Cardiac fibroblast (primary cell): ENCODE data around the gene CYGB.

Experiments
- DNase-seq, 2 donors: peaks; one replicate each; pipeline versions ENCODE4 v3.0.0 to v3.0.0-alpha.2; 2010; ENCODE audit warnings: low read depth in 2 of 2
- H3K4me3 ChIP-seq, 2 donors: replicated peaks in 1 of 2; 1 replicate in 1 of 2; 2 replicates in 1 of 2; pipeline ENCODE4 v1.5.1; 2011; ENCODE audit warnings: low read depth in 2 of 2, low read length in 2 of 2, mild to moderate bottlenecking in 2 of 2, moderate library complexity in 1 of 2
- TF ChIP-seq, protein P1 (sequence below): IDR thresholded peaks from one replicate; pipeline ENCODE4 v1.5.1; 2011; ENCODE audit warnings: low read depth, mild to moderate bottlenecking, low read length, inconsistent platforms

The CYGB gene

DNA sequence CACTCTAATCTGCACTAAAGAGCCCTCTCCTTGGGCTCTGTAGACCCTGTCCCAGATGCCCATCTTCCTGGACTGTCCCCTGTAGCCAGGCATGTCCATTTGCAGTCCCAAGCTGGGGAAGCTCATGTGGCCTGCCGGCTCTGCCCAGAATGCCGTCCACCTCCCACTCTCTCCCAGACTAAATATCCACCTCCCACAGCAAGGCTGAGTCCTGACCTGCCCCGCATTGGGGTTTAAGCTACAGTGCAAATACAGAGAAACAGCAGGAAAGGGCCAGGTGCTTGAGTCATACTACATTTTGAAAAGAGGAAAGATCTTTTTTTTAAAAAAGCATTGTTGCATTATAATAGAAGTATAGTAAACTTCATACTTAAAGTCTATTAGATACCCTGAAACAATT lies 45.2 kb upstream of the CYGB start:
- TF ChIP-seq, protein P1, sequence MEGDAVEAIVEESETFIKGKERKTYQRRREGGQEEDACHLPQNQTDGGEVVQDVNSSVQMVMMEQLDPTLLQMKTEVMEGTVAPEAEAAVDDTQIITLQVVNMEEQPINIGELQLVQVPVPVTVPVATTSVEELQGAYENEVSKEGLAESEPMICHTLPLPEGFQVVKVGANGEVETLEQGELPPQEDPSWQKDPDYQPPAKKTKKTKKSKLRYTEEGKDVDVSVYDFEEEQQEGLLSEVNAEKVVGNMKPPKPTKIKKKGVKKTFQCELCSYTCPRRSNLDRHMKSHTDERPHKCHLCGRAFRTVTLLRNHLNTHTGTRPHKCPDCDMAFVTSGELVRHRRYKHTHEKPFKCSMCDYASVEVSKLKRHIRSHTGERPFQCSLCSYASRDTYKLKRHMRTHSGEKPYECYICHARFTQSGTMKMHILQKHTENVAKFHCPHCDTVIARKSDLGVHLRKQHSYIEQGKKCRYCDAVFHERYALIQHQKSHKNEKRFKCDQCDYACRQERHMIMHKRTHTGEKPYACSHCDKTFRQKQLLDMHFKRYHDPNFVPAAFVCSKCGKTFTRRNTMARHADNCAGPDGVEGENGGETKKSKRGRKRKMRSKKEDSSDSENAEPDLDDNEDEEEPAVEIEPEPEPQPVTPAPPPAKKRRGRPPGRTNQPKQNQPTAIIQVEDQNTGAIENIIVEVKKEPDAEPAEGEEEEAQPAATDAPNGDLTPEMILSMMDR: no peak
- no peak for DNase-seq
- no peak overlapping the region for H3K4me3 ChIP-seq

DNA sequence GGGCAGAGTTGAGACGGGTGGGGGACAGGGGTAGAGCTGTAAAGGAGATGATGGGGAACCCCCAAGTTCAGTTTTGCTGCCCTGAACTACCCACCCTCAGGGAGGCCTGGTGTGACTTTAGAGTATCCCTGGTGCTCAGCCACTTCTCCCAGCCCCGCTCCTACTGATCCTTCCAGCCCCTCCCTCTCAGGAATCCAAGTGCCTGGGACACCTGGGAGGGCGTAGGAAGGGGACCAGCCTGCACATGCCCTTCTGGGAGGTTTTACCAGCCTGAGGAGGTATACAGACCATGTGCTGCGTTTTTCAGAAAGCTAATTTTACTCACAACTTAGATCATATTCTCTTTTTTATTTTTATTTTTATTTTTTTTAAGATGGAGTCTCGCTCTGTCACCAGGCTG lies 44.0 kb upstream of the CYGB start:
- no peak for DNase-seq
- H3K4me3 ChIP-seq: no peak overlapping the region
- TF ChIP-seq, protein P1: no peak

DNA sequence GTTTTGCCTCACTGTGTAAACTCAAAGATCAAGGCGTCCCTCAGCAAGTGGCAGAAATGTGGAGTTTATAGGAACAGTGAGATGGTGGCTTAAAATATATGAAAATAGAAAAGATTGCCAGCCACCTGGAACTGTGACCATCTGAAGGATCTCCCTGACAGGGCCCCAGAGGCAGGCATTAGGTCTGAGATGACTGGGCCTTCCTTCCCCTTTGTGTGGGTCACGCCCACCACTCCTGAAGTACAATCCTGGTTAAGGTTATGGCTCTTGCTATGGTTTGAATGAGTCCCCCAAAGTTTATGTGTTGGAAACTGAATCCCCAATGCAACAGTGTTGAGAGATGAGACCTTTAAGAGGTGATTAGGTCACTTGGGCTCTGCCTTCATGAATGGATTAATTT lies 41.8 kb upstream of the CYGB start:
- no peak for DNase-seq
- H3K4me3 ChIP-seq: no peak overlapping the region
- TF ChIP-seq, protein P1: no peak

DNA sequence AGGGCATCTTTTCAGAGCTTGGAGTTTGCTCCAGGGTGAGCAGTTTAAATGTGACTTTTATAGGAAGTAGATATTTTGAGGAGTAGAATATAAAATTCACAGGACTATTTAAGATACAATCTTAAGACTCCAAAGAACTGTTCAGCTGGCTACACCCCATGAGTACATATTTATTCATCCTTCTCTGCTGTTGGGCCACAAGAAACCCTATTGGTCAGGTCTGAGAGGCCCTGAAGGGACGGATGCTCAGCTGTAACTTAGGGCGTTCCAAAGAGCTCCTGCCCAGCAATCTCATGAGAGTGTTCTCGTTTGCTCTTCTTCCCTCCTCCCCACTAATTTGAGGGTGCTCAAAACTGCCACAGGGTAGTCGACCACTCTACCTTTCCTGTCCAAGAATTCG lies 40.9 kb upstream of the CYGB start:
- DNase-seq: peak in 1 of 2 donors; percentile 43
- TF ChIP-seq, protein P1: no peak

DNA sequence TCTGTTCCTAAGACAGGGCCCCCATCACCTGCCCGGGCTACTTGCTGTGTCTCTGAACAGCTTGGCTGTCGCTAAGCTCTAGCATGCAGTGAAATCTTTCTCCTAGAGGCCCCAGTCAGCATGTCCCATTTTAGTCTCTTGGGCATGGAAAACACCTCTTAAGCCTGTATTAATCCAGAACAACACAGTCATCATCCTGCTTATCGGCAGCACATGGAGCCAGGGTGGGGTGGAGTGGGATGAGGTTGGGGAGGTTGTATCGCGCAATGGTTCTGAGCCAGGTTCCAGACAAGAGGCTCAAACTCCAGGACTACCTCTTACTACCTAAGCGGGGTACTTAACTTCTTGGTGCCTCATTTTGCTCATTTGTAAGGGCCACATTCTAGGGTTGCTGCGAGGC lies 40.4 kb upstream of the CYGB start:
- no peak for DNase-seq
- no peak overlapping the region for H3K4me3 ChIP-seq
- TF ChIP-seq, protein P1: no peak

More for the DNA sequence above, 40.9 kb upstream of the CYGB start:
- no peak overlapping the region for H3K4me3 ChIP-seq

DNA sequence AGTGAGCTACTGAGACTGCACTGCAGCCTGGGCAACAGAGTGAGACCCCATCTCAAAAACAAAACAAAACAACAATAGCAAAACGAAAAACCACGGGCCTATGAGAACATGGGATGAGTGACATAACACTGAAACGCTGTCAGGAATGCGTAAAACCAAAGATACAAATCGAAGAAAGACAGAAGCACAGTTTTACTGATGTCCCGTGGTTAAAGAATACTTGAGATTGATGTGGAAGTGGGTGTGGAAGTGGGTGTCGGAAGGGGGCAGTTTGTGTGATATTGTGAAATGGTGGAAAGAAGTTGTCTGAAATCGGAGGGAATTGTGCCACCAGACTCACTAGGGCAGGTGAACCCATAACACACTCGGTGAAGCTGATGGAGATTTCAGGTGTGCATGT lies 38.7 kb upstream of the CYGB start:
- H3K4me3 ChIP-seq: no peak overlapping the region

DNA sequence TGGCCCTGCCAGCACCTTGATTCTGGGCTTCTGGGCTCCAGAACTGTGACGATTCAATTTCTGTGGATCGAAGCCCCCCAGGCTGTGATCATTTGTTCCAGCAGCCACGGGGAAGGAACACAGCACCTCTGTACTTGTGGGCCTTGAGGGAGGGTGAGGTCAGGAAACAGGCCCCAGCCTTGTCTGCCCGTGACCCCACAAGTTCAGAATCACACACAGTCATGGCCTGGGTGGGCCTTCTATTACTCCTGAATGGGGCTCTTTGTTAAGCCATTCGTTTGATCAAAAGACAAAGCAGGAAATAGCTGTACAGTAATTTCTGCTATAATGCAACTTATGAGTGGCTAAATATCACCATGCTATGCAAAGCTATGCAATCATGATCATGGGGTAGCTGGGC lies 38.1 kb upstream of the CYGB start:
- no peak for DNase-seq
- H3K4me3 ChIP-seq: no peak overlapping the region
- TF ChIP-seq, protein P1: no peak

More for the DNA sequence above, 38.7 kb upstream of the CYGB start:
- TF ChIP-seq, protein P1: no peak
- DNase-seq: no peak
